ENCODE results near the gene CD74. TPM values are rescaled to one million over a fixed set of nuclear protein-coding genes. Genes with fewer than 3 reads are reported as not detected.

CD74 gene
- total RNA-seq, 1 experiment from 2014 or later = 19.5 TPM

- Histone ChIP-seq H3K14ac (ENCODE audit: insufficient read depth, low read length) (no peak overlapping the region), H2BK12ac (ENCODE audit: insufficient read length, low read depth, low read length) (no peak overlapping the region), H3K79me1 (ENCODE audit: insufficient read depth, low read depth, low read length, poor library complexity, severe bottlenecking) (no peaks in the 10 kb centered on the region), H3T11ph (ENCODE audit: low read length) (no peak overlapping the region), H3K9ac (ENCODE audit: extremely low read depth, insufficient read length, low read length) (no peak overlapping the region), H4K20me1 (ENCODE audit: control insufficient read depth, insufficient read depth, insufficient read length) (peaks cover 3% of the 10 kb centered on the region), H2AFZ (ENCODE audit: low read length) (no peak overlapping the region), H3K79me2 (ENCODE audit: insufficient read depth, low read length) (peaks cover 2% of the 10 kb centered on the region; the same call in 1 of the 2 replicates), H2BK5ac (ENCODE audit: insufficient read length, low read length) (no peak overlapping the region), H2BK20ac (ENCODE audit: low read depth, low read length, poor library complexity, severe bottlenecking) (no peak overlapping the region), H4K91ac (ENCODE audit: insufficient read length, low read depth, low read length) (no peak overlapping the region), H4K5ac (ENCODE audit: insufficient read length, low read depth, low read length) (no peak overlapping the region), H3K27me3 (ENCODE audit: insufficient read depth, low read length) (no peaks in the 10 kb centered on the region), H3K4me1 (ENCODE audit: insufficient read depth, low read length) (no peaks in the 10 kb centered on the region), H2AK5ac (ENCODE audit: insufficient read length, low read length) (no peak overlapping the region), H3K18ac (ENCODE audit: insufficient read length, low read depth, low read length) (no peak overlapping the region), H3K4ac (ENCODE audit: low read depth, low read length) (no peak overlapping the region), H2BK120ac (ENCODE audit: low read depth, low read length, poor library complexity, severe bottlenecking) (no peak overlapping the region), H3K23ac (ENCODE audit: insufficient read length, low read depth, low read length) (no peak overlapping the region), H3K56ac (ENCODE audit: insufficient read length, low read depth, low read length) (no peak overlapping the region), H3K23me2 (ENCODE audit: insufficient read length, low read depth, low read length, poor library complexity, severe bottlenecking) (peaks cover 2% of the 10 kb centered on the region), H3K9me3 (ENCODE audit: control insufficient read depth, low read depth, low read length) (no peaks in the 10 kb centered on the region), H3K4me2 (ENCODE audit: insufficient read depth, insufficient read length, low read length) (no peak overlapping the region), H4K8ac (replicated peaks; ENCODE audit: insufficient read length, low read depth, low read length) (no peak overlapping the region), H2BK15ac (ENCODE audit: low read depth, low read length) (no peak overlapping the region), H3K27ac (ENCODE audit: insufficient read length, low read depth, low read length) (no peak overlapping the region)
- DNase-seq = no peak
- Mint-ChIP-seq H3K36me3 (ENCODE audit: insufficient read depth in 1 of 3, low read depth in 3 of 3) (peaks cover 0 to 3% (median 0%) of the 10 kb centered on the region in 3 experiments; a peak in 2 of 7 replicates), H3K4me1 (peaks cover 11 to 17% of the 10 kb centered on the region in 2 experiments), H3K27me3 (ENCODE audit: low read depth) (peaks cover 11% of the 10 kb centered on the region), H3K9me3 (no peaks in the 10 kb centered on the region), H3K4me3 (no peak overlapping the region), H3K27ac (no peak overlapping the region; a peak in 1 of 7 replicates)
- no CpG with 5 or more reads among the region's 3 CpGs for WGBS (ENCODE audit: extremely low coverage, insufficient read length, low lambda C conversion rate)
- TF ChIP-seq CTCF (conservative IDR thresholded peaks at IDR 0.05) = no peak; the same call in 2 of the 3 replicates
Measured at GRCh38 chr5:150353032-150353675, 59.6 kb downstream of the CD74 start.
